HG03280 (cell line): ENCODE results near the gene WLS.

Experiments
- ATAC-seq: cut with Tn5 transposase; IDR thresholded peaks from one replicate; pipeline ENCODE4 v1.9.1; 2021; ENCODE audit warnings: mild to moderate bottlenecking, moderate library complexity; ENCODE audit not compliant: unreplicated experiment

WLS gene

GRCh38 chr1:68229650-68230483 is 2.5 kb downstream of the WLS start:
- ATAC-seq = no peak

- no peak for ATAC-seq
Observed at GRCh38 chr1:68228851-68229250, 3.5 kb downstream of the WLS start.

- no peak for ATAC-seq
Observed at GRCh38 chr1:68227598-68227997, 4.7 kb downstream of the WLS start.

GRCh38 chr1:68225781-68226180 is 6.5 kb downstream of the WLS start:
- no peak for ATAC-seq

GRCh38 chr1:68223687-68224086 is 8.6 kb downstream of the WLS start:
- ATAC-seq = no peak

GRCh38 chr1:68221980-68222373 is 10.3 kb downstream of the WLS start:
- no peak for ATAC-seq

GRCh38 chr1:68221001-68221979 is 11.0 kb downstream of the WLS start:
- no peak for ATAC-seq

GRCh38 chr1:68220420-68220819 is 11.9 kb downstream of the WLS start:
- no peak for ATAC-seq

- no peak for ATAC-seq
Observed at GRCh38 chr1:68218490-68218889, 13.8 kb downstream of the WLS start.

GRCh38 chr1:68217618-68218017 is 14.7 kb downstream of the WLS start:
- ATAC-seq = no peak

- no peak for ATAC-seq
Observed at GRCh38 chr1:68217060-68217554, 15.2 kb downstream of the WLS start.

GRCh38 chr1:68216089-68216772 is 16.1 kb downstream of the WLS start:
- no peak for ATAC-seq

GRCh38 chr1:68213843-68214242 is 18.5 kb downstream of the WLS start:
- no peak for ATAC-seq

GRCh38 chr1:68211761-68212380 is 20.5 kb downstream of the WLS start:
- no peak for ATAC-seq

GRCh38 chr1:68210829-68211228 is 21.5 kb downstream of the WLS start:
- no peak for ATAC-seq

- no peak for ATAC-seq
Observed at GRCh38 chr1:68210027-68210426, 22.3 kb downstream of the WLS start.

GRCh38 chr1:68206848-68207689 is 25.3 kb downstream of the WLS start:
- no peak for ATAC-seq

- no peak for ATAC-seq
Observed at GRCh38 chr1:68205794-68206358, 26.4 kb downstream of the WLS start.

GRCh38 chr1:68204977-68205630 is 27.2 kb downstream of the WLS start:
- no peak for ATAC-seq
